VCaP (cell line): Measurements from ENCODE around the gene TMEM184B.
A peak's percentile ranks its signal among the peaks of the same experiment; 100 is the strongest.

Experiments
- H3K27ac ChIP-seq: fragments of 450-650 bp; 2 replicates; pipeline ENCODE4 v1.5.1; 2017
- CTCF ChIP-seq: fragments of 450-650 bp; conservative IDR thresholded peaks from 2 replicates; pipeline ENCODE4 v1.5.1; 2017; ENCODE audit warnings: mild to moderate bottlenecking, moderate library complexity

The TMEM184B gene

GRCh38 chr22:38196791-38197419 lies 75.9 kb downstream of the TMEM184B start:
- no peak for TF ChIP-seq CTCF
- no peak overlapping the region for H3K27ac ChIP-seq

GRCh38 chr22:38193580-38193979 lies 79.2 kb downstream of the TMEM184B start:
- TF ChIP-seq CTCF = no peak
- peak overlapping the region; percentile 73 for H3K27ac ChIP-seq

- no peak for TF ChIP-seq CTCF
- no peak overlapping the region; the same call in 1 of the 2 replicates for H3K27ac ChIP-seq
Observed at GRCh38 chr22:38192475-38192863, 80.3 kb downstream of the TMEM184B start.

GRCh38 chr22:38191731-38192474 lies 80.9 kb downstream of the TMEM184B start:
- TF ChIP-seq CTCF = no peak
- H3K27ac ChIP-seq = no peak overlapping the region; the same call in 1 of the 2 replicates

- no peak overlapping the region; the same call in 1 of the 2 replicates for H3K27ac ChIP-seq
- TF ChIP-seq CTCF = no peak
Observed at GRCh38 chr22:38191055-38191454, 81.8 kb downstream of the TMEM184B start.

- no peak overlapping the region for H3K27ac ChIP-seq
- TF ChIP-seq CTCF = no peak
Observed at GRCh38 chr22:38190581-38190980, 82.2 kb downstream of the TMEM184B start.

- no peak for TF ChIP-seq CTCF
- no peak overlapping the region for H3K27ac ChIP-seq
Observed at GRCh38 chr22:38189104-38189503, 83.7 kb downstream of the TMEM184B start.
